H1 (cell line): ENCODE measurements around the gene CD46. TPM values are rescaled to one million over a fixed set of nuclear protein-coding genes. Genes with fewer than 3 reads are reported as not detected.

Experiments
- CTCF ChIA-PET: fragments of 300-600 bp; sonication (Branson Sonifier 250); formaldehyde crosslinking; loops from one replicate; lab custom pipeline; 2021; ENCODE audit not compliant: partially characterized antibody; lab: Charles Lee
- POLR2A ChIA-PET: fragments of 300-600 bp; sonication (Branson Sonifier 250); formaldehyde crosslinking; loops from one replicate; lab custom pipeline; 2021; ENCODE audit warnings: inconsistent platforms; ENCODE audit not compliant: partially characterized antibody; lab: Charles Lee
- DNase-seq, 2 experiments: peaks; one replicate each; pipeline versions ENCODE4 v3.0.0 to v3.0.0-alpha.2; 2010 to 2022; ENCODE audit warnings: low spot score in 2 of 2, low read depth in 1 of 2, mixed read lengths in 1 of 2
- FAIRE-seq: peaks from 2 replicates; lab custom pipeline; 2011; peaks lifted over from hg19 to GRCh38; lab: Jason Lieb, UNC
- H2AFZ ChIP-seq: 2 replicates; pipeline ENCODE4 v1.8.1; 2012; ENCODE audit warnings: low read length, inconsistent platforms
- H2AK5ac ChIP-seq: 2 replicates; pipeline ENCODE4 v1.6.1; 2013; ENCODE audit warnings: low read depth, low read length
- H2BK120ac ChIP-seq: replicated peaks from 2 replicates; pipeline ENCODE3; 2013; ENCODE audit warnings: low read depth, low read length, inconsistent platforms
- H2BK12ac ChIP-seq: 2 replicates; pipeline ENCODE4 v1.6.1; 2013; ENCODE audit warnings: low read depth, low read length
- H2BK15ac ChIP-seq: 2 replicates; pipeline ENCODE4 v1.6.1; 2013; ENCODE audit warnings: low read length
- H2BK20ac ChIP-seq: 2 replicates; pipeline ENCODE4 v1.6.1; 2013; ENCODE audit warnings: low read length
- H2BK5ac ChIP-seq: 2 replicates; pipeline ENCODE4 v1.6.1; 2013; ENCODE audit warnings: low read depth, low read length
- H3K14ac ChIP-seq: 2 replicates; pipeline ENCODE4 v1.6.1; 2013; ENCODE audit warnings: inconsistent platforms; ENCODE audit not compliant: insufficient read length
- H3K18ac ChIP-seq: 2 replicates; pipeline ENCODE4 v1.6.1; 2013; ENCODE audit warnings: low read length; ENCODE audit errors: extremely low read depth
- H3K23ac ChIP-seq: 2 replicates; pipeline ENCODE4 v1.6.1; 2013; ENCODE audit warnings: inconsistent platforms; ENCODE audit not compliant: insufficient read length
- H3K23me2 ChIP-seq: 2 replicates; pipeline ENCODE4 v1.6.1; 2013; ENCODE audit warnings: low read depth, low read length
- H3K27ac ChIP-seq: 2 replicates; pipeline ENCODE4 v1.6.1; 2011; ENCODE audit warnings: low read depth, low read length, inconsistent platforms
- H3K27me3 ChIP-seq, 4 experiments: replicated peaks in 1 of 4; 1 replicate in 1 of 4; 2 replicates in 3 of 4; pipeline versions ENCODE4 v1.6.1 to v1.8.1; 2011 to 2013; ENCODE audit warnings: low read length in 3 of 4, mild to moderate bottlenecking in 3 of 4, inconsistent platforms in 2 of 4, mixed read lengths in 2 of 4, moderate library complexity in 1 of 4; ENCODE audit not compliant: control insufficient read depth in 3 of 4, insufficient read depth in 3 of 4; ENCODE audit errors: extremely low read depth in 1 of 4
- H3K36me3 ChIP-seq, 4 experiments: 2 replicates each; pipeline versions ENCODE4 v1.6.1 to v1.8.1; 2011 to 2013; ENCODE audit warnings: mild to moderate bottlenecking in 4 of 4, low read length in 3 of 4, moderate library complexity in 2 of 4, control low read depth in 1 of 4, inconsistent platforms in 1 of 4; ENCODE audit not compliant: insufficient read depth in 4 of 4, control insufficient read depth in 2 of 4
- H3K4ac ChIP-seq: replicated peaks from 2 replicates; pipeline ENCODE3; 2013; ENCODE audit warnings: low read length, low read depth, mixed read lengths, inconsistent platforms; ENCODE audit not compliant: insufficient read length
- H3K4me1 ChIP-seq, 4 experiments: replicated peaks in 1 of 4; 1 replicate in 1 of 4; 2 replicates in 3 of 4; pipeline versions ENCODE4 v1.6.1 to v1.8.1; 2011 to 2013; ENCODE audit warnings: low read length in 3 of 4, inconsistent platforms in 2 of 4, mixed read lengths in 1 of 4; ENCODE audit not compliant: insufficient read depth in 4 of 4, control insufficient read depth in 3 of 4
- H3K4me2 ChIP-seq, 2 experiments: 2 replicates each; pipeline versions ENCODE4 v1.6.1 to v1.8.1; 2011 to 2013; ENCODE audit warnings: low read depth in 2 of 2, low read length in 2 of 2, control low read depth in 1 of 2, inconsistent platforms in 1 of 2, mild to moderate bottlenecking in 1 of 2; ENCODE audit not compliant: insufficient read depth in 1 of 2
- H3K4me3 ChIP-seq, 4 experiments: fragments of 200-600, 300-600 bp in 1 of 4; sonication (generic), shearing (Covaris generic), sonication (Bioruptor Twin) in 1 of 4; 2 replicates each; pipeline versions ENCODE4 v1.5.1 to v1.8.1; 2011 to 2016; ENCODE audit warnings: low read length in 4 of 4, low read depth in 3 of 4, control low read depth in 2 of 4, inconsistent platforms in 2 of 4, mild to moderate bottlenecking in 2 of 4, mixed read lengths in 1 of 4, moderate library complexity in 1 of 4; ENCODE audit not compliant: insufficient read depth in 2 of 4; ENCODE audit errors: extremely low read depth in 1 of 4
- H3K56ac ChIP-seq: replicated peaks from 2 replicates; pipeline ENCODE3; 2013; ENCODE audit warnings: low read depth, mild to moderate bottlenecking, mixed read lengths, low read length, inconsistent platforms; ENCODE audit not compliant: insufficient read length
- H3K79me1 ChIP-seq: 2 replicates; pipeline ENCODE4 v1.6.1; 2013; ENCODE audit warnings: low read depth, low read length, control low read depth
- H3K79me2 ChIP-seq, 2 experiments: 2 replicates each; pipeline versions ENCODE4 v1.6.1 to v1.8.1; 2012 to 2013; ENCODE audit warnings: low read length in 2 of 2, mild to moderate bottlenecking in 2 of 2, inconsistent platforms in 1 of 2; ENCODE audit not compliant: insufficient read depth in 2 of 2, control insufficient read depth in 1 of 2
- H3K9ac ChIP-seq, 4 experiments: replicated peaks in 1 of 4; 1 replicate in 1 of 4; 2 replicates in 3 of 4; pipeline versions ENCODE4 v1.6.1 to v1.8.1; 2011 to 2013; ENCODE audit warnings: low read depth in 3 of 4, low read length in 3 of 4, control low read depth in 2 of 4, mild to moderate bottlenecking in 2 of 4, moderate library complexity in 2 of 4, inconsistent platforms in 1 of 4; ENCODE audit errors: extremely low read depth in 1 of 4
- H3K9me3 ChIP-seq, 2 experiments: 2 replicates each; pipeline versions ENCODE4 v1.6.1 to v1.8.1; 2012 to 2013; ENCODE audit warnings: mild to moderate bottlenecking in 2 of 2, moderate library complexity in 2 of 2, control low read depth in 1 of 2, inconsistent platforms in 1 of 2, low read depth in 1 of 2, low read length in 1 of 2, mixed read lengths in 1 of 2; ENCODE audit not compliant: insufficient read depth in 2 of 2
- H4K20me1 ChIP-seq, 2 experiments: replicated peaks in 1 of 2; 2 replicates each; pipeline versions ENCODE3 to v1.8.1; 2011 to 2013; ENCODE audit warnings: inconsistent platforms in 2 of 2, low read length in 2 of 2, mild to moderate bottlenecking in 1 of 2; ENCODE audit not compliant: insufficient read depth in 2 of 2, control insufficient read depth in 1 of 2
- H4K5ac ChIP-seq: 2 replicates; pipeline ENCODE4 v1.6.1; 2013; ENCODE audit warnings: low read length, low read depth, mixed read lengths, inconsistent platforms; ENCODE audit not compliant: insufficient read length
- H4K8ac ChIP-seq: 2 replicates; pipeline ENCODE4 v1.8.0; 2013; ENCODE audit warnings: mild to moderate bottlenecking, moderate library complexity, low read length, inconsistent platforms; ENCODE audit not compliant: insufficient read depth; ENCODE audit errors: extremely low read depth
- H4K91ac ChIP-seq: replicated peaks from 2 replicates; pipeline ENCODE3; 2013; ENCODE audit warnings: low read length, mixed read lengths, inconsistent platforms; ENCODE audit not compliant: insufficient read length
- CBX5 ChIP-seq: fragments of 300-800, 300-1000 bp; sonication (generic); IDR thresholded peaks from 2 replicates; pipeline ENCODE4 v1.7.1; 2016; ENCODE audit warnings: antibody characterized with exemption, low read length, low read depth
- GABPA ChIP-seq: IDR thresholded peaks from 2 replicates; pipeline ENCODE4 v1.6.1; 2011; ENCODE audit warnings: mild to moderate bottlenecking, low read length, moderate library complexity, borderline replicate concordance; ENCODE audit not compliant: insufficient read depth
- NRF1 ChIP-seq: IDR thresholded peaks from 2 replicates; pipeline ENCODE4 v1.6.1; 2011; ENCODE audit warnings: mild to moderate bottlenecking, low read depth, low read length, improper control_type of control experiment
- POU5F1 ChIP-seq: IDR thresholded peaks from 2 replicates; pipeline ENCODE4 v1.6.1; 2011; ENCODE audit warnings: low read depth, mild to moderate bottlenecking, low read length, moderate library complexity
- WGBS, 2 experiments: shearing (Covaris generic) in 1 of 2; methylation state at CpG; one replicate each; pipeline versions ENCODE4 v1.1.6 to v1.1.7; 2013 to 2015; ENCODE audit warnings: low lambda C conversion rate in 2 of 2, mixed read lengths in 2 of 2, inconsistent platforms in 1 of 2, low coverage in 1 of 2, missing lambda C conversion rate in 1 of 2; ENCODE audit not compliant: insufficient replicate concordance in 2 of 2, insufficient coverage in 1 of 2, insufficient read length in 1 of 2; ENCODE audit errors: extremely low coverage in 1 of 2, missing lambda C conversion rate in 1 of 2; 5-methylcytosine and 5-hydroxymethylcytosine counted together
- polyA plus RNA-seq, 7 experiments: library from polyadenylated mRNA; depleted of rRNA in 3 of 7; stranded (reverse) in 5 of 7; unstranded in 2 of 7; fragments of >200 nt in 5 of 7; fragments of 200-250 nt in 2 of 7; gene quantifications; 1 replicate in 5 of 7; 2 replicates in 1 of 7; 4 replicates in 1 of 7; pipeline versions ENCODE4 v1.2.1 to v1.2.3, GENCODE V29; 2011 to 2013; ENCODE audit warnings: missing spikeins in 2 of 7, mixed read lengths in 2 of 7
- total RNA-seq: library from RNA; stranded (reverse); fragmentation: NEBNext Ultra II Directional; extraction: Animal tissue kit (Norgen Biotek cat#: 25700); gene quantifications from 2 replicates; pipeline ENCODE4 v1.2.1, GENCODE V29; 2021

The CD46 gene
- total and polyA plus RNA-seq, 2 of the 8 experiments (the other 6 are each of a cell fraction or from before 2014, with no cell fraction given) = 60.9 to 113 TPM

- H3K56ac ChIP-seq = no peak overlapping the region
- CTCF ChIA-PET = interaction anchor here (1.1 to 1.7 kb wide), 2 partner anchors 14 to 113 kb away, joined by 3 to 4 read pairs; no protein-coding TSS in a partner anchor
- peaks cover 41 to 74% of the 10 kb centered on the region in 2 experiments for H3K79me2 ChIP-seq
- H2BK12ac ChIP-seq = no peak overlapping the region
- H2AK5ac ChIP-seq = no peak overlapping the region
- H4K91ac ChIP-seq = no peak overlapping the region
- H2BK15ac ChIP-seq = no peak overlapping the region
- no peak overlapping the region for H2BK20ac ChIP-seq
- no peak overlapping the region for H4K8ac ChIP-seq
- H3K14ac ChIP-seq = no peak overlapping the region
- H2AFZ ChIP-seq = no peak overlapping the region
- H4K20me1 ChIP-seq = peaks cover 23 to 25% of the 10 kb centered on the region in 2 experiments
- no peaks in the 10 kb centered on the region; the same call in 1 of the 2 replicates for H3K23me2 ChIP-seq
- H2BK120ac ChIP-seq = no peak overlapping the region
- no peak overlapping the region for H3K4me2 ChIP-seq
- no peak overlapping the region for H3K4ac ChIP-seq
- no peak for FAIRE-seq
- no peaks in the 10 kb centered on the region for H3K9me3 ChIP-seq
- peaks cover 0 to 4% (median 3%) of the 10 kb centered on the region in 4 experiments; a peak in 5 of 7 replicates for H3K4me1 ChIP-seq
- no peak overlapping the region for H3K23ac ChIP-seq
- no peak for DNase-seq
- POLR2A ChIA-PET = interaction anchor here (1.1 to 1.5 kb wide), 2 partner anchors 9 to 13 kb away, joined by 3 read pairs; no protein-coding TSS in a partner anchor
- no peak overlapping the region for H3K4me3 ChIP-seq
- no peaks in the 10 kb centered on the region for H3K27me3 ChIP-seq
- no peak overlapping the region for H3K9ac ChIP-seq
- TF ChIP-seq GABPA (no peak), CBX5 (no peak), POU5F1 (no peak), NRF1 (no peak)
- peaks cover 7 to 41% (median 27%) of the 10 kb centered on the region in 4 experiments for H3K36me3 ChIP-seq
- no peak overlapping the region for H4K5ac ChIP-seq
- WGBS, 2 experiments = 90% methylated on average over 2 of the region's 2 CpGs; no CpG with 5 or more reads in 1 of the 2 experiments
- no peak overlapping the region for H3K27ac ChIP-seq
- H3K79me1 ChIP-seq = peaks cover 2% of the 10 kb centered on the region
- no peak overlapping the region for H3K18ac ChIP-seq
- H2BK5ac ChIP-seq = no peak overlapping the region
Measured at GRCh38 chr1:207755846-207756693, 4.2 kb downstream of the CD46 start.
